PFSK-1 (cell line): ENCODE measurements around the gene CCDC85A.

ENCODE experiments used
- FOXP2 ChIP-seq: optimal IDR thresholded peaks from 2 replicates; pipeline ENCODE3; 2011; ENCODE audit warnings: borderline replicate concordance, control low read depth, inconsistent platforms; ENCODE audit not compliant: insufficient read depth; ENCODE audit errors: extremely low read length, extremely low read depth
- POLR2AphosphoS5 ChIP-seq: IDR thresholded peaks from 2 replicates; pipeline ENCODE4 v1.6.1; 2012; ENCODE audit warnings: low read depth, mild to moderate bottlenecking, control low read depth, low read length, moderate library complexity
- SIN3A ChIP-seq: IDR thresholded peaks from 2 replicates; pipeline ENCODE4 v1.6.1; 2012; ENCODE audit warnings: mild to moderate bottlenecking, low read length, moderate library complexity, borderline replicate concordance; ENCODE audit not compliant: insufficient read depth
- TAF1 ChIP-seq: IDR thresholded peaks from 2 replicates; pipeline ENCODE4 v1.6.1; 2012; ENCODE audit warnings: low read length, control low read depth, borderline replicate concordance; ENCODE audit not compliant: insufficient read depth
- TF ChIP-seq, protein P1 (sequence below), 2 experiments: IDR thresholded peaks; 2 replicates each; pipeline versions ENCODE4 v1.6.1 to v1.8.0; 2011 to 2012; ENCODE audit warnings: low read depth in 2 of 2, low read length in 2 of 2, control low read depth in 1 of 2, inconsistent platforms in 1 of 2, mild to moderate bottlenecking in 1 of 2, moderate library complexity in 1 of 2; ENCODE audit not compliant: insufficient read depth in 1 of 2

The CCDC85A gene

DNA sequence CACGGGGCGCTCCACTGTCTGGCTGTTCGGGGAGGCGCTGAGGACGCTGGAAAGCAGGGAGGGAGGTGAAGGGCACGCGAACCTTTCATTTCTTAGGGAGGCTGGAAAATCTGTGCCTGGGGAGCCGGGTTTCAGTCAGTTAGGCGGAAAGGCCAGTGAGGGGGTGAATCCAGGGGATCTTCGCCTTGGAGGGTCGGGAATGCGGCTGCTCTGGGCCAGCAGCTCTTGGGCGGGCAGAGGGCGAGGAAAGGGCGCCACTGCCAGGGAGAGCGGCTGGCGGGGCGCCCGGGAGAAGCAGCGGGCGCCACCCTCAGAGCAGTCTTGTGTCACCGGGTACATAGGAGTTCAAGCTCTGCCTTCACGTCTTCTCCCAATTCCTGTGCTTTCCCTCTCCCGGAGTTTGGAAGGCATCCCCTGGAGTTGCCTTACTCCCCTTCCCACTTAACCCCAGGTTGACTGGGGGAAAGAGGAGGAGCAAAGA, 1.4 kb downstream of the CCDC85A start:
- TF ChIP-seq FOXP2: no peak

DNA sequence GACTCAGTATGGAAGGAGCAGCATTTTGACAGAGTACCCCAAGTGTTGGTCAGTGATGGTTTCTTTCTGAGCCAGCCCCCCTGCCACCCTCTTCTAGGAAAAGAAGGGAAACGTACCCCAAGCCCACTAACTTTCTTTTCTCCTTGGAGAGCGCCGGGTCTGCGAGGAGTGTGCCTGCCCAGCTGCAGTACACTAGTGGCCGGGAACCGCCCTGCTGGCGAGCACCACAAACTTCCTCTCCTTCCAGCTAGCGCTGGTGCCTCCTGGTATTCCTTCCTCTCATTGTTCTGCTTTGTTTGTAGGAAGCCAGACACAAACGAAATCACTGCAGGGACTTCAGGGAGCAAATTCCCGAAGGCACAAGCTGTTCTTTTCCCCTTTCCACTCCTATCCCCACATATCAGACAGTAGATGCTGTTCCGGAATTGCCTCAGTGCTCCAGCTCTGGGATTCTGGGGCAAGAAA, 1.8 kb downstream of the CCDC85A start:
- no peak for TF ChIP-seq SIN3A
- no peak for TF ChIP-seq TAF1
- TF ChIP-seq, protein P1, sequence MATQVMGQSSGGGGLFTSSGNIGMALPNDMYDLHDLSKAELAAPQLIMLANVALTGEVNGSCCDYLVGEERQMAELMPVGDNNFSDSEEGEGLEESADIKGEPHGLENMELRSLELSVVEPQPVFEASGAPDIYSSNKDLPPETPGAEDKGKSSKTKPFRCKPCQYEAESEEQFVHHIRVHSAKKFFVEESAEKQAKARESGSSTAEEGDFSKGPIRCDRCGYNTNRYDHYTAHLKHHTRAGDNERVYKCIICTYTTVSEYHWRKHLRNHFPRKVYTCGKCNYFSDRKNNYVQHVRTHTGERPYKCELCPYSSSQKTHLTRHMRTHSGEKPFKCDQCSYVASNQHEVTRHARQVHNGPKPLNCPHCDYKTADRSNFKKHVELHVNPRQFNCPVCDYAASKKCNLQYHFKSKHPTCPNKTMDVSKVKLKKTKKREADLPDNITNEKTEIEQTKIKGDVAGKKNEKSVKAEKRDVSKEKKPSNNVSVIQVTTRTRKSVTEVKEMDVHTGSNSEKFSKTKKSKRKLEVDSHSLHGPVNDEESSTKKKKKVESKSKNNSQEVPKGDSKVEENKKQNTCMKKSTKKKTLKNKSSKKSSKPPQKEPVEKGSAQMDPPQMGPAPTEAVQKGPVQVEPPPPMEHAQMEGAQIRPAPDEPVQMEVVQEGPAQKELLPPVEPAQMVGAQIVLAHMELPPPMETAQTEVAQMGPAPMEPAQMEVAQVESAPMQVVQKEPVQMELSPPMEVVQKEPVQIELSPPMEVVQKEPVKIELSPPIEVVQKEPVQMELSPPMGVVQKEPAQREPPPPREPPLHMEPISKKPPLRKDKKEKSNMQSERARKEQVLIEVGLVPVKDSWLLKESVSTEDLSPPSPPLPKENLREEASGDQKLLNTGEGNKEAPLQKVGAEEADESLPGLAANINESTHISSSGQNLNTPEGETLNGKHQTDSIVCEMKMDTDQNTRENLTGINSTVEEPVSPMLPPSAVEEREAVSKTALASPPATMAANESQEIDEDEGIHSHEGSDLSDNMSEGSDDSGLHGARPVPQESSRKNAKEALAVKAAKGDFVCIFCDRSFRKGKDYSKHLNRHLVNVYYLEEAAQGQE (IDR thresholded peaks at IDR 0.05; ENCODE audit: insufficient read depth in 1 of 2, low read depth in 2 of 2, low read length in 2 of 2): no peak

DNA sequence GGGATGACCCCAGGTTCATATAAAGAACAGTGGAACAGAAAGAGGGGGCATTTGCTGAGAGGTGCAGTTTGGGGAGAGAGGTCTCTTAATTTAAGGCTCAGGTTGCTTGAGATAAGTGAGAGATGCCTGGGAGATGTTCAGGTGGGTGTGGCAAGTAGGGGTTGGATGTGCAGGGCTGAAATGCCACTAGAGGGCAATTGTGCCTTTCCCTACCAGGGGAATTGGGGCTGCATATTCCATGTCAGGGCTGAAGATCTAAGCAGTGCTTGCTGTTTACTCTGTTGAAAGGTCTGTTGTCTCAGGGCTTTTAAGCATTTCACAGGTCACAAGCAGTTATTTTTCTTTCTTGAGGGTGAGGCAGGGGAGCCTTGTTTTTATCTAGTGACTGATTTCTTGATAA, 7.8 kb downstream of the CCDC85A start:
- TF ChIP-seq SIN3A: no peak
- TF ChIP-seq POLR2AphosphoS5: no peak
- TF ChIP-seq TAF1: no peak
- TF ChIP-seq, protein P1 (IDR thresholded peaks at IDR 0.05; ENCODE audit: insufficient read depth in 1 of 2, low read depth in 2 of 2, low read length in 2 of 2): no peak
- no peak for TF ChIP-seq FOXP2

DNA sequence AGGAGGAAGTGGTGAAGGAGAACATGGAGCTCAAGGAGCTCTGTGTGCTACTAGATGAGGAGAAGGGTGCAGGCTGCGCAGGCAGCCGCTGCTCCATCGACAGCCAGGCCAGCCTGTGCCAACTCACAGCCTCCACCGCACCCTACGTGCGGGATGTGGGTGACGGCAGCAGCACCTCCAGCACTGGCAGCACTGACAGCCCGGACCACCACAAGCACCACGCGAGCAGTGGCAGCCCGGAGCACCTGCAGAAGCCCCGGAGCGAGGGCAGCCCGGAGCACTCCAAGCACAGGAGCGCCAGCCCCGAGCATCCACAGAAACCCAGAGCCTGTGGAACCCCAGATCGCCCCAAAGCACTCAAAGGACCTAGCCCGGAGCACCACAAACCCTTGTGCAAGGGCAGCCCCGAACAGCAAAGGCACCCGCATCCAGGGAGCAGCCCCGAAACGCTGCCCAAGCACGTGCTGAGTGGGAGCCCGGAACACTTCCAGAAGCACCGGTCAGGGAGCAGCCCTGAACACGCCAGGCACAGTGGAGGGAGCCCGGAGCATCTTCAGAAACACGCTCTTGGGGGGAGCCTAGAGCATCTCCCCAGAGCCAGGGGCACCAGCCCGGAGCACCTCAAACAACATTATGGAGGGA, 9.0 kb downstream of the CCDC85A start:
- TF ChIP-seq TAF1 (no peak), POLR2AphosphoS5 (no peak), FOXP2 (no peak), SIN3A (no peak)
- TF ChIP-seq, protein P1 (IDR thresholded peaks at IDR 0.05; ENCODE audit: insufficient read depth in 1 of 2, low read depth in 2 of 2, low read length in 2 of 2): no peak

DNA sequence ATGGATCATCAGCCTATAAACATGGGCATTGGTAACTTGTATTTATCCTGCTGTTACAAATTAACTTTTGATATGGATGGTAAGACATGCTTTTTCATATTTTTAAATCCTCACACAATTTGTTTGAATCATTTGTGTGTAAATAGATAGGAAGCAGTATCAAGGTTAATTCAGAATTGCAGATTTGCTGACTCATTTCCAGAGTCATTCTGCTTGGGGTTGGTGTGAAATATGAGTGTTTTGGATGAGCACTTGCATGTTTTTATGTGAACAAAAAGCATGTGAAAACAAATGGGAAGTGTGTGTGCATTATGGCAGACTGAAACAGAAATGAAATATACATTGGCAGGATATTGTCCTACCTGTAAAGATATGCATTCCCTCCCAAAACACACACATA, 11.8 kb downstream of the CCDC85A start:
- TF ChIP-seq, protein P1 (IDR thresholded peaks at IDR 0.05; ENCODE audit: insufficient read depth in 1 of 2, low read depth in 2 of 2, low read length in 2 of 2): no peak
- TF ChIP-seq POLR2AphosphoS5 (no peak), FOXP2 (no peak), TAF1 (no peak), SIN3A (no peak)

DNA sequence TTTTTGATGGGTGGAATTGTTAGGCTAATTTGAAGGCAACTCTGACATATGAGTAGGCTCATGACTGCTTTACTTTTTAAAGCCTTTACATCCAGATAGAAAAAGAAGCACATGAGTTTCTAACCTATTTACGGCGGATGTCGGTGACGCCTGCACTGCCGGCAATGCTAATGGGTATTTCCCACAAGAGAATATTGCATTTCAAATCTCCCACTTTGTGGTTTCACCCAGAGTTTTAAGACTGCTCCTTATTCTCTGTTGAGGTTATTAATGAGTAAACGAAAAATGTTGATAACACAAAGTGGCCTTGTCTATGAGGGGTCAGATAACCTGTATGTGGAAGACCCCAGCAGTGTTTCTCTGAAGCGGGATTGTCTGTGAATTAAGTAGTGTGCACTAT, 14.0 kb downstream of the CCDC85A start:
- TF ChIP-seq, protein P1 (IDR thresholded peaks at IDR 0.05; ENCODE audit: insufficient read depth in 1 of 2, low read depth in 2 of 2, low read length in 2 of 2): no peak
- TF ChIP-seq FOXP2 (no peak), POLR2AphosphoS5 (no peak), SIN3A (no peak)
